Osteocyte (in vitro differentiated cells): Measurements from ENCODE around the gene GPC5. TPM values are rescaled to one million over a fixed set of nuclear protein-coding genes. Genes with fewer than 3 reads are reported as not detected.

ENCODE experiments used
- DNase-seq: peaks from one replicate; pipeline ENCODE4 v3.0.0; 2021; ENCODE audit warnings: mixed read lengths; ENCODE audit not compliant: unreplicated experiment; ENCODE audit errors: extremely low spot score
- H3K27ac Mint-ChIP-seq: one replicate; pipeline ENCODE4 v1.8.0; 2021; ENCODE audit warnings: mild to moderate bottlenecking, mixed read lengths; ENCODE audit not compliant: unreplicated experiment
- H3K27me3 Mint-ChIP-seq: one replicate; pipeline ENCODE4 v1.8.0; 2021; ENCODE audit warnings: mixed read lengths; ENCODE audit not compliant: unreplicated experiment
- H3K36me3 Mint-ChIP-seq: one replicate; pipeline ENCODE4 v1.8.0; 2021; ENCODE audit warnings: mixed read lengths; ENCODE audit not compliant: unreplicated experiment
- H3K4me1 Mint-ChIP-seq: one replicate; pipeline ENCODE4 v1.8.0; 2021; ENCODE audit warnings: mixed read lengths; ENCODE audit not compliant: unreplicated experiment
- H3K4me3 Mint-ChIP-seq: one replicate; pipeline ENCODE4 v1.8.0; 2021; ENCODE audit warnings: mild to moderate bottlenecking, moderate library complexity, mixed read lengths; ENCODE audit not compliant: unreplicated experiment
- H3K9me3 Mint-ChIP-seq: one replicate; pipeline ENCODE4 v1.8.0; 2021; ENCODE audit warnings: mixed read lengths; ENCODE audit not compliant: unreplicated experiment
- total RNA-seq: library from RNA; stranded (reverse); gene quantifications from 2 replicates; pipeline ENCODE4 v1.2.1, GENCODE V29; 2021
- TF ChIP-seq, protein P1 (sequence below): fragments of 200-600 bp; sonication (generic); IDR thresholded peaks from 2 replicates; pipeline ENCODE4 v1.5.0; 2021; ENCODE audit warnings: antibody characterized with exemption, mild to moderate bottlenecking, moderate library complexity

The GPC5 gene
- total RNA-seq, 1 donor from 2014 or later = 12.9 TPM

DNA sequence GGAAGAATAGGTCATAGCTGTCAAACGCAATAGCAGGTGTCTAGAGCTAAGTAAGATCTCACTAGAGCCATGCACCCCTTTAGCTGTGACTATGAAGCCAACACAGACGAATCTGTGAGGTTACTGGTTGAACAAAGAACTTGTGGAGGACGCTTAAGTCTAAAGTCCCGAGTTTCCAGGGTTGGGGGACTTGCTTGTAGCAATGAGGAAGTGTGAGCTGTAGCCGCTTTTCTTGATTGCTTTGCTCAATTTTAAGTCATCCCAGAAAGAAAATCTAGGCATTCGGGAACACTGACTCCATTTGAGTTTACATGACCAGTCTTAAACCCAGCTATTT, 1.6 kb downstream of the GPC5 start:
- Mint-ChIP-seq H3K27me3 (peaks cover 16% of the 10 kb centered on the region), H3K9me3 (no peaks in the 10 kb centered on the region), H3K4me3 (peak overlapping the region; percentile 77), H3K36me3 (no peaks in the 10 kb centered on the region), H3K27ac (no peak overlapping the region), H3K4me1 (peaks cover 24% of the 10 kb centered on the region)
- TF ChIP-seq, protein P1, sequence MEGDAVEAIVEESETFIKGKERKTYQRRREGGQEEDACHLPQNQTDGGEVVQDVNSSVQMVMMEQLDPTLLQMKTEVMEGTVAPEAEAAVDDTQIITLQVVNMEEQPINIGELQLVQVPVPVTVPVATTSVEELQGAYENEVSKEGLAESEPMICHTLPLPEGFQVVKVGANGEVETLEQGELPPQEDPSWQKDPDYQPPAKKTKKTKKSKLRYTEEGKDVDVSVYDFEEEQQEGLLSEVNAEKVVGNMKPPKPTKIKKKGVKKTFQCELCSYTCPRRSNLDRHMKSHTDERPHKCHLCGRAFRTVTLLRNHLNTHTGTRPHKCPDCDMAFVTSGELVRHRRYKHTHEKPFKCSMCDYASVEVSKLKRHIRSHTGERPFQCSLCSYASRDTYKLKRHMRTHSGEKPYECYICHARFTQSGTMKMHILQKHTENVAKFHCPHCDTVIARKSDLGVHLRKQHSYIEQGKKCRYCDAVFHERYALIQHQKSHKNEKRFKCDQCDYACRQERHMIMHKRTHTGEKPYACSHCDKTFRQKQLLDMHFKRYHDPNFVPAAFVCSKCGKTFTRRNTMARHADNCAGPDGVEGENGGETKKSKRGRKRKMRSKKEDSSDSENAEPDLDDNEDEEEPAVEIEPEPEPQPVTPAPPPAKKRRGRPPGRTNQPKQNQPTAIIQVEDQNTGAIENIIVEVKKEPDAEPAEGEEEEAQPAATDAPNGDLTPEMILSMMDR = no peak
- DNase-seq = no peak

GRCh38 chr13:91400671-91401070, 2.2 kb downstream of the GPC5 start:
- TF ChIP-seq, protein P1 = no peak
- no peak for DNase-seq
- H3K4me1 Mint-ChIP-seq = peaks cover 24% of the 10 kb centered on the region
- no peak overlapping the region for H3K4me3 Mint-ChIP-seq
- H3K36me3 Mint-ChIP-seq = no peaks in the 10 kb centered on the region
- peaks cover 11% of the 10 kb centered on the region for H3K27me3 Mint-ChIP-seq
- H3K9me3 Mint-ChIP-seq = no peaks in the 10 kb centered on the region
- H3K27ac Mint-ChIP-seq = no peak overlapping the region

GRCh38 chr13:91401920-91402319, 3.5 kb downstream of the GPC5 start:
- H3K27me3 Mint-ChIP-seq = peaks cover 8% of the 10 kb centered on the region
- no peak overlapping the region for H3K4me3 Mint-ChIP-seq
- H3K9me3 Mint-ChIP-seq = no peaks in the 10 kb centered on the region
- H3K36me3 Mint-ChIP-seq = no peaks in the 10 kb centered on the region
- H3K27ac Mint-ChIP-seq = no peak overlapping the region
- H3K4me1 Mint-ChIP-seq = peaks cover 24% of the 10 kb centered on the region
- no peak for DNase-seq
- TF ChIP-seq, protein P1 = no peak

DNA sequence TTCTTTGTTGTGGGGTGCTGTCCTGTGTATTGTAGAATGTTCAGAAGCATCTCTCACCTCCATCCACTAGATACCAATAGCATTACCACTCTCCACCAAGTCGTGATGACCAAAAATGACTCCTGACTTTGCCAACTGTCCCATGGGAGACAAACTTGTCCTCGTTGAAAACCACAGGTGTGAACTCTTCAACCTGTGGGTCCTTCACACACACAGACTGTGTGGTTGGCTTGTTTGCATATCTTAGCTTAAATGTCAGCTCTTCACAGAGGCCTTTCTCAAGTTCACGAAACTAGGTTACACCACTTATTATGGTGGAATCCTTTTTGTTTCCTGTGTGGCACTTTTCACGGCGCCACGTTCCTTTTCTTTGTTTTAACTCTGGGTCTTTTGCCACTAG, 6.8 kb downstream of the GPC5 start:
- Mint-ChIP-seq H3K27ac (no peak overlapping the region), H3K36me3 (no peaks in the 10 kb centered on the region), H3K4me3 (no peak overlapping the region), H3K27me3 (peaks cover 12% of the 10 kb centered on the region), H3K9me3 (no peaks in the 10 kb centered on the region), H3K4me1 (peaks cover 8% of the 10 kb centered on the region)
- TF ChIP-seq, protein P1 = no peak
- no peak for DNase-seq

GRCh38 chr13:91406619-91407018, 8.2 kb downstream of the GPC5 start:
- TF ChIP-seq, protein P1 = peak; percentile 43
- no peaks in the 10 kb centered on the region for H3K9me3 Mint-ChIP-seq
- H3K4me1 Mint-ChIP-seq = peaks cover 3% of the 10 kb centered on the region
- H3K4me3 Mint-ChIP-seq = no peak overlapping the region
- peaks cover 8% of the 10 kb centered on the region for H3K27me3 Mint-ChIP-seq
- H3K27ac Mint-ChIP-seq = no peak overlapping the region
- no peak for DNase-seq
- H3K36me3 Mint-ChIP-seq = no peaks in the 10 kb centered on the region
